ENCODE results near the gene ANO9. TPM values are rescaled to one million over a fixed set of nuclear protein-coding genes. Genes with fewer than 3 reads are reported as not detected.
"Not testable (repeated sequence)": the region's sequence is repeated elsewhere in the genome, so short reads cannot be mapped to it uniquely, and the experiment has no call there.

The ANO9 gene
- total RNA-seq, 2 donors from 2014 or later, result 0.11 to 0.75 TPM

DNA sequence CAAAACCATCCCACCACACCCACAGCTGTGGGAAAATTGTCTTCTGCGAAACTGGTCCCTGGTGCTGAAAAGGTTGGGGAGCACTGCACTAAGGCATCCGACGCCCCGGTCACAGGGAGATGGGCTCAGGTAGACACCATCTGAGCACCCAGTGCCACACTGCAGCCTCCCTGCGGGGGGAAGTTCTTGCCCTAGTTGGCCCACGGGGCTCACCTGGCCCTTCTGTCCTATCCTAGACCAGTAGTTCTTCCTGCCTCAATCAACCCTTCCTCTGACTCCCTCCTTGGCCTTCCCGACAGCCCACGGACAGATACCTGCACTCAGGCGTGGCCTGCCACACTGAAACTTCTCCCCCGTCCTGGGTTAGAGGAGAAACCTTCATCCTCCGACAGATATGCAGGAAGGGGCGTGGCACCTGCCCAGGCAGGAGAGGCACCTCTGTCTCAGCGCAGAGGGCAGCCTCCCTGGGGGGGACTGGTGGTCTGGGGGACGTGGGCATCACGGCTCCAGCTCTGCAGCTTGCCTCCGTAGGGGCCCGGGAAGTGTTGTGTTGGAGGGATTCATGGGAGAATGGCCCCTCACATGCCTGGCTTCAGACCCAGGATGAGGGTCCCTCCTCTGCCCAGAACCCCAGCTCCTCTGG, 4.5 kb downstream of the ANO9 start:
- Histone ChIP-seq H3K27me3 (peaks cover 0 to 4% of the 10 kb centered on the region in 2 donors), H3K4me1 (peaks cover 0 to 5% of the 10 kb centered on the region in 2 donors), H3K9me3 (no peaks in the 10 kb centered on the region), H3K36me3 (no peaks in the 10 kb centered on the region), H3K4me3 (no peak overlapping the region), H3K27ac (no peak overlapping the region)
- no peak for DNase-seq (ENCODE audit: low spot score)
- TF ChIP-seq, protein P1, sequence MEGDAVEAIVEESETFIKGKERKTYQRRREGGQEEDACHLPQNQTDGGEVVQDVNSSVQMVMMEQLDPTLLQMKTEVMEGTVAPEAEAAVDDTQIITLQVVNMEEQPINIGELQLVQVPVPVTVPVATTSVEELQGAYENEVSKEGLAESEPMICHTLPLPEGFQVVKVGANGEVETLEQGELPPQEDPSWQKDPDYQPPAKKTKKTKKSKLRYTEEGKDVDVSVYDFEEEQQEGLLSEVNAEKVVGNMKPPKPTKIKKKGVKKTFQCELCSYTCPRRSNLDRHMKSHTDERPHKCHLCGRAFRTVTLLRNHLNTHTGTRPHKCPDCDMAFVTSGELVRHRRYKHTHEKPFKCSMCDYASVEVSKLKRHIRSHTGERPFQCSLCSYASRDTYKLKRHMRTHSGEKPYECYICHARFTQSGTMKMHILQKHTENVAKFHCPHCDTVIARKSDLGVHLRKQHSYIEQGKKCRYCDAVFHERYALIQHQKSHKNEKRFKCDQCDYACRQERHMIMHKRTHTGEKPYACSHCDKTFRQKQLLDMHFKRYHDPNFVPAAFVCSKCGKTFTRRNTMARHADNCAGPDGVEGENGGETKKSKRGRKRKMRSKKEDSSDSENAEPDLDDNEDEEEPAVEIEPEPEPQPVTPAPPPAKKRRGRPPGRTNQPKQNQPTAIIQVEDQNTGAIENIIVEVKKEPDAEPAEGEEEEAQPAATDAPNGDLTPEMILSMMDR (IDR thresholded peaks at IDR 0.05), result no peak

DNA sequence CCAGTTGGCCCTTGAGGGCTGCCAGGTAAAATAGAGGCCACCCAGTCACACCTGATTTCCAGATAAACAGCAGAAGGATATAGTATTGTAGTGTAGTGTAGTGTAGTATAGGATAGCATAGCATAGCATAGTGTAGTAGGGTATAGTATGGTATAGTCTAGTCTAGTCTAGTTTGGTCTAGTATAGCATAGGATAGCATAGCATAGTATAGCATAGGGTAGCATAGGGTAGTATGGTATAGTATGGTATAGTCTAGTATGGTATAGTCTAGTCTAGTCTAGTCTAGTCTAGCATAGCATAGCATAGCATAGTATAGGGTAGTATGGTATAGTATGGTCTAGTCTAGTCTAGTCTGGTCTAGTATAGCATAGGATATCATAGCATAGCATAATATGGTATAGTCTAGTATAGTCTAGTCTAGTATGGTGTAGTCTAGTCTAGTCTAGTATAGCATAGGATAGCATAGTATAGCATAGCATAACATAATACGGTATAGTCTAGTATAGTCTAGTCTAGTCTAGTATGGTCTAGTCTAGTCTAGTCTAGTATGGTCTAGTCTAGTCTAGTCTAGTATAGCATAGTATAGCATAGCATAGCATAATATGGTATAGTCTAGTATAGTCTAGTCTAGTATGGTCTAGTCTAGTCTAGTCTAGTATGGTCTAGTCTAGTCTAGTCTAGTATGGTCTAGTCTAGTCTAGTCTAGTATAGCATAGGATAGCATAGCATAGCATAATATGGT, 6.6 kb downstream of the ANO9 start:
- not testable (repeated sequence) for H3K27me3 ChIP-seq; H3K4me3 ChIP-seq; DNase-seq (ENCODE audit: low spot score); H3K4me1 ChIP-seq; H3K36me3 ChIP-seq; H3K9me3 ChIP-seq; H3K27ac ChIP-seq

DNA sequence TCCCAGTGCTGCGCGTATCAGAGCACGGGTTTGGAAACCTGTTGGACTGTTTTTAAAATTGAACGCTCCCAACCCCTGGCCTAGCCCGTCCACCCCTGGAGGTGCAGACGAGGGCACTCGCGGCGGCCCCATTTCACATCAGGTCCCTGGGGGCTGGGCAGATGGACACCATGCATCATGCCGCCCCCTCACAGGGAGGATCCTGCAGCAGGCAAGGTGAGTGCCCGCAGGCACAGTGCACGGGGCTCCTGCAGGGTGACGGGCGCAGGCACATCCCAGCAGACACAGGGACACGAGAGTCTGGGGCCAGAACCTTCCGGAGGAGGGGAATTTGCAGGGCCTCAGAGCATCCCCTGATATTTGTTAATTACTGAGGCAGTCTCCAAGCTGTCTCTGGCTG, 7.3 kb downstream of the ANO9 start:
- H3K4me1 ChIP-seq, result no peaks in the 10 kb centered on the region
- no peaks in the 10 kb centered on the region for H3K9me3 ChIP-seq
- H3K27me3 ChIP-seq, result no peaks in the 10 kb centered on the region
- H3K27ac ChIP-seq, result no peak overlapping the region
- no peaks in the 10 kb centered on the region for H3K36me3 ChIP-seq
- TF ChIP-seq, protein P1 (IDR thresholded peaks at IDR 0.05), result no peak
- no peak overlapping the region for H3K4me3 ChIP-seq
- no peak for DNase-seq (ENCODE audit: low spot score)

DNA sequence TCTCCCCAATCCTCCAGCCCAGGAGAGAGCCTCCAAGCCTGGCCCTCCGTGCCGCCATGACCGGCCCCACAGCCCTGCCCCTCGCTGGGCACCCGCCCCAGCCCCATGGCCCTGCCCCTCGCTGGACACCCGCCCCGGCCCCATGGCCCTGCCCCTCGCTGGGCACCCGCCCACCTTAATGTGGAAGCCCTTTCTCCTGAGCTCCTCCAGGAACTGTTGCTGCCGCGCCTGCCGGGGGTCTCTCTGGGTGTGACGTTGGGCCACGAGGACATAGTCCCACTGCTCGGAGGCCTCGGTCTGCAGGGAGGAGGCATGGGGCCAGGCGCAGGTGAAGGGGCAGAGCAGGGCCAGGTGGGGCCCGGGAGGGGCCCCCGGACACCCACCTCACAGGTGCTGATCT, 8.2 kb downstream of the ANO9 start:
- no peaks in the 10 kb centered on the region for H3K4me1 ChIP-seq
- no peak for DNase-seq (ENCODE audit: low spot score)
- TF ChIP-seq, protein P1 (IDR thresholded peaks at IDR 0.05), result no peak
- no peak overlapping the region for H3K27ac ChIP-seq
- no peaks in the 10 kb centered on the region for H3K27me3 ChIP-seq
- no peak overlapping the region for H3K4me3 ChIP-seq
- no peaks in the 10 kb centered on the region for H3K9me3 ChIP-seq
- H3K36me3 ChIP-seq, result no peaks in the 10 kb centered on the region

DNA sequence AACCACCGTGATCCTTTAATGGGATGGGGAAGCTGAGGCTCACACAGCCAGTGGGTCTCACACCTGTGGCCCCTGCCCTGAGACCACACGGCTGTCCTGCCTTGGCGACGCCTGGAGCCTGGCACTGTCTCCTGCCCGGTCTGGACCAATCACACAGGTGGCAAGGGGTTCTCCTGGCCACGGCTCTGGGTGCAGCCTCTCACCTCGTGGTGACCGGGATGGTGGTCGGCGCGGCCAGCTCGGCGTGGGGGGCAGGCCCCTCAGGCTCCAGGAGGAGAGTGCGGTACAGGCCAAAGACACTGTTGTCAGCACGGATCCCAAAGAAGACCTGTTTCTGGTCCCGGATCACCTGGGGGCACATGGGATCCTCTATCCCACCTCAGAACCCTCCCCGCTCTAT, 8.7 kb downstream of the ANO9 start:
- Histone ChIP-seq H3K4me1 (no peaks in the 10 kb centered on the region), H3K27me3 (no peaks in the 10 kb centered on the region), H3K36me3 (no peaks in the 10 kb centered on the region), H3K27ac (no peak overlapping the region), H3K4me3 (no peak overlapping the region), H3K9me3 (no peaks in the 10 kb centered on the region)
- no peak for DNase-seq (ENCODE audit: low spot score)
- TF ChIP-seq, protein P1 (IDR thresholded peaks at IDR 0.05), result no peak

DNA sequence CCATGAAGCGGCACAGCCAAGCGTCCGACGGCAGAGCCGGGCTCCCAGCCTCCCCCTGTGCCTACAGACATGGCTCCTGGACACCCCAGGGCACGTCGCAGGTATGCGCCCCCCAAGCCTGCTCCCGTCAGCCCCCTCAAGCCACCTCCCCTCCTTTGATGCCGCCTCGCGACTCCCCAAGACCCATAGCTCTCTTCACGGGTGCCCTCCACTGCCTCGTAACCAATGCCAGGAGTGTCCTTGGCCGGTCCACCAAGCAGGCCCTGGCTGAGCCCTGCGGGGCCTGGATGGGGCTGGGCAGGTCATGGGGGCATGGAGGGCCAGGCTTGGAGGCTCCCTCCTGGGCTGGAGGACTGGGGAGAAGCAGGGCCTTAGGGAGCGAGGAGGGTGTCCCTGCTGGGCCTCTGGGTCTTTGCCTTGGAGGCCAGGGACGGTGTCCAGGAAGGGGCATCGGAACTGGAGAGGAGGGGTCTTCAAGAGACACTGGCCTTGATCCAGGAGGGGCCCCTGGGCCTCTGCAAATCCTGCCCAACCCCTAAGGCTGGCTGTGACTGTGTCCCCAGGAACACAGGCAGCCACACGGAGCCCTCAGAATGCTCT, 9.2 kb downstream of the ANO9 start:
- Histone ChIP-seq H3K36me3 (no peaks in the 10 kb centered on the region), H3K27me3 (no peaks in the 10 kb centered on the region), H3K27ac (no peak overlapping the region), H3K4me1 (no peaks in the 10 kb centered on the region), H3K4me3 (no peak overlapping the region), H3K9me3 (no peaks in the 10 kb centered on the region)
- TF ChIP-seq, protein P1 (IDR thresholded peaks at IDR 0.05), result no peak
- no peak for DNase-seq (ENCODE audit: low spot score)

Data from right atrium auricular region (tissue), 2 donors.